GM12892 (cell line): Measurements from ENCODE around the gene FAM107B.

ENCODE experiments used
- POLR2A ChIP-seq: IDR thresholded peaks from 2 replicates; pipeline ENCODE4 v1.6.1; 2011; ENCODE audit warnings: low read depth, low read length, control low read depth
- POLR2AphosphoS5 ChIP-seq: IDR thresholded peaks from 2 replicates; pipeline ENCODE4 v1.6.1; 2011; ENCODE audit warnings: low read depth, low read length, control low read depth
- TAF1 ChIP-seq: IDR thresholded peaks from 2 replicates; pipeline ENCODE4 v1.6.1; 2011; ENCODE audit warnings: low read depth, mild to moderate bottlenecking, control low read depth, low read length, borderline replicate concordance

- TF ChIP-seq POLR2AphosphoS5: no peak
- no peak for TF ChIP-seq POLR2A
- no peak for TF ChIP-seq TAF1
These were observed 156.8 kb downstream of the FAM107B start for GRCh38 chr10:14617852-14618251.
